Trophoblast cell (in vitro differentiated cells and primary cell): ENCODE measurements around the gene TNFSF15.

Experiments
- DNase-seq, 2 donors: peaks; one replicate each; pipeline ENCODE4 v3.0.0-alpha.2; 2016
- H2AFZ ChIP-seq: 2 replicates; pipeline ENCODE4 v1.6.1; 2013; ENCODE audit warnings: low read length, moderate library complexity, mild to moderate bottlenecking; ENCODE audit not compliant: insufficient read depth, poor library complexity
- H2AK5ac ChIP-seq: 2 replicates; pipeline ENCODE4 v1.6.1; 2013; ENCODE audit warnings: mild to moderate bottlenecking, low read length
- H2BK120ac ChIP-seq: 2 replicates; pipeline ENCODE4 v1.6.1; 2013; ENCODE audit warnings: low read length, mild to moderate bottlenecking, moderate library complexity; ENCODE audit not compliant: insufficient read depth, poor library complexity
- H2BK12ac ChIP-seq: 2 replicates; pipeline ENCODE4 v1.6.1; 2013; ENCODE audit warnings: mild to moderate bottlenecking, low read length, moderate library complexity
- H2BK5ac ChIP-seq: 2 replicates; pipeline ENCODE4 v1.6.1; 2013; ENCODE audit warnings: low read length, low read depth, moderate library complexity, mild to moderate bottlenecking; ENCODE audit not compliant: poor library complexity
- H3K14ac ChIP-seq: 2 replicates; pipeline ENCODE4 v1.6.1; 2013; ENCODE audit warnings: mild to moderate bottlenecking, low read length
- H3K18ac ChIP-seq: 2 replicates; pipeline ENCODE4 v1.6.1; 2013; ENCODE audit warnings: mild to moderate bottlenecking, low read length
- H3K23ac ChIP-seq: 2 replicates; pipeline ENCODE4 v1.6.1; 2013; ENCODE audit warnings: low read length
- H3K27ac ChIP-seq: 2 replicates; pipeline ENCODE4 v1.5.1; 2013; ENCODE audit warnings: low read depth, mild to moderate bottlenecking, inconsistent platforms, low read length, moderate library complexity
- H3K27me3 ChIP-seq: 2 replicates; pipeline ENCODE4 v1.6.1; 2013; ENCODE audit warnings: inconsistent platforms, mild to moderate bottlenecking, low read length, moderate library complexity; ENCODE audit not compliant: insufficient read depth
- H3K36me3 ChIP-seq, 2 experiments: 1 replicate in 1 of 2; 2 replicates in 1 of 2; pipeline ENCODE4 v1.6.1; 2013; ENCODE audit warnings: low read length in 2 of 2, mild to moderate bottlenecking in 2 of 2, moderate library complexity in 1 of 2; ENCODE audit not compliant: insufficient read depth in 2 of 2, control insufficient read depth in 1 of 2
- H3K4ac ChIP-seq: 2 replicates; pipeline ENCODE4 v1.6.1; 2013; ENCODE audit warnings: low read depth, mild to moderate bottlenecking, low read length, moderate library complexity
- H3K4me1 ChIP-seq, 2 experiments: 1 replicate in 1 of 2; 2 replicates in 1 of 2; pipeline ENCODE4 v1.6.1; 2013; ENCODE audit warnings: low read length in 2 of 2, mild to moderate bottlenecking in 2 of 2, moderate library complexity in 1 of 2; ENCODE audit not compliant: insufficient read depth in 2 of 2, control insufficient read depth in 1 of 2
- H3K4me2 ChIP-seq: 2 replicates; pipeline ENCODE4 v1.6.1; 2013; ENCODE audit warnings: inconsistent platforms, mild to moderate bottlenecking, low read length, moderate library complexity
- H3K4me3 ChIP-seq: 2 replicates; pipeline ENCODE4 v1.5.1; 2013; ENCODE audit warnings: mild to moderate bottlenecking, low read depth, low read length, inconsistent platforms
- H3K79me1 ChIP-seq: one replicate; pipeline ENCODE4 v1.6.1; 2013; ENCODE audit warnings: low read length
- H3K79me2 ChIP-seq: 2 replicates; pipeline ENCODE4 v1.6.1; 2013; ENCODE audit warnings: low read length, mild to moderate bottlenecking; ENCODE audit not compliant: control insufficient read depth, insufficient read depth, poor library complexity
- H3K9ac ChIP-seq: 2 replicates; pipeline ENCODE4 v1.6.1; 2013; ENCODE audit warnings: mild to moderate bottlenecking, low read length
- H3K9me3 ChIP-seq: 2 replicates; pipeline ENCODE4 v1.6.1; 2013; ENCODE audit warnings: low read depth, mild to moderate bottlenecking, control low read depth, inconsistent platforms, low read length; ENCODE audit not compliant: insufficient read depth
- H4K12ac ChIP-seq: 2 replicates; pipeline ENCODE4 v1.6.1; 2013; ENCODE audit warnings: low read depth, mild to moderate bottlenecking, low read length, moderate library complexity
- H4K8ac ChIP-seq: 2 replicates; pipeline ENCODE4 v1.6.1; 2013; ENCODE audit warnings: low read depth, mild to moderate bottlenecking, low read length, moderate library complexity
- H4K91ac ChIP-seq: one replicate; pipeline ENCODE4 v1.6.1; 2013; ENCODE audit warnings: low read depth, mild to moderate bottlenecking, low read length, moderate library complexity
- WGBS: extraction: QIAGEN DNeasy Blood & Tissue Kit; methylation state at CpG from one replicate; pipeline ENCODE4 v1.1.7; 2013; ENCODE audit warnings: missing lambda C conversion rate; ENCODE audit not compliant: insufficient read length, insufficient coverage; ENCODE audit errors: extremely low coverage; 5-methylcytosine and 5-hydroxymethylcytosine counted together

Gene TNFSF15

DNA sequence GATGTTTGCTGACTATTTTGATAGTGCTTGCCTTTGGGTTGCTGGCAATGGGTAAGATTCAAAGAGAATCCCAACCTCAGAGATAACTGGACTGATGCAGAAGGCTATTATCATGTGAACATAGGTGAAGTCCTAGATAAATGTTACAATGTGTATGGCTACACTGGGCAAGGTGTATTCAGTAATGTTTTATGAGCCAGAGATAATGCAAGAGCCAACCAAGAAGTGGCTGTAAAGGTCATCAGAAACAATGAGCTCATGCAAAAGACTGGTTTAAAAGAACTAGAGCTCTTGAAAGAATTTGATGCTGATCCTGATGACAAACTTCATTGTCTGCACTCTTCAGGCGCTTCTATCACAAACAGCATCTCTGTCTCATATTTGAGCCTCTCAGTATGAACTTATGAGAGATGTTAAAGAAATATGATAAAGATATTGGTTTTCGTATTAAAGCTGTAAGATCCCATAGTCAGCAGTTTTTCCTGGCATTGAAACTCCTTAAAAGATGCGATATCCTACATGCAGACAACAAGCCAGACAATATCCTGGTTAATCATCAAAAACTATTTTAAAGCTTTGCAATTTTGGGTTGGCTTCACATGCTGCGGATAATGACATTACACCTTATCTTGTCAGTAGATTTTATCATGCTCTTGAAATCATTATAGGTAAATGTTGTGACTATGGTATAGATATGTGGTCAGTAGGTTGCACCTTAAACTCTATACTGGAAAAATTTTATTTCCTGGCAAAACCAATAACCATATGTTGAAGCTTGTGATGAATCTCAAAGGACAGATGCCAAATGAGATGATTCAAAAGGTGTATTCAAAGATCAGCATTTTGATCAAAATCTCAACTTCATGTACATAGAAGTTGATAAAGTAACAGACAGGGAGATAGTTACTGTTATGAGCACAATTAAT, 41.9 kb upstream of the TNFSF15 start:
- Histone ChIP-seq H3K27ac (no peak overlapping the region), H4K91ac (no peak overlapping the region), H4K12ac (no peak overlapping the region), H2BK12ac (no peak overlapping the region), H3K36me3 (no peaks in the 10 kb centered on the region), H3K4ac (no peak overlapping the region), H2BK5ac (no peak overlapping the region), H3K9ac (no peak overlapping the region), H2AK5ac (no peak overlapping the region), H3K4me1 (no peaks in the 10 kb centered on the region), H3K4me3 (no peak overlapping the region), H3K9me3 (no peaks in the 10 kb centered on the region), H3K18ac (no peak overlapping the region), H3K14ac (no peak overlapping the region), H3K23ac (no peak overlapping the region), H3K79me2 (no peaks in the 10 kb centered on the region), H3K4me2 (no peak overlapping the region), H2BK120ac (no peak overlapping the region), H3K79me1 (no peaks in the 10 kb centered on the region), H2AFZ (no peak overlapping the region), H4K8ac (no peak overlapping the region), H3K27me3 (no peaks in the 10 kb centered on the region)
- peak in 1 of 2 donors; percentile 25 for DNase-seq
- WGBS = no CpG with 5 or more reads among the region's 4 CpGs

- H3K79me1 ChIP-seq = no peaks in the 10 kb centered on the region
- no peaks in the 10 kb centered on the region for H3K27me3 ChIP-seq
- H3K9me3 ChIP-seq = no peaks in the 10 kb centered on the region
- WGBS = no CpG with 5 or more reads among the region's 5 CpGs
- H3K79me2 ChIP-seq = no peaks in the 10 kb centered on the region
- no peak overlapping the region for H2AFZ ChIP-seq
- H3K36me3 ChIP-seq = no peaks in the 10 kb centered on the region
- no peak overlapping the region for H2BK120ac ChIP-seq
- no peak overlapping the region for H3K18ac ChIP-seq
- no peak overlapping the region for H3K4ac ChIP-seq
- no peak overlapping the region for H2BK12ac ChIP-seq
- H4K8ac ChIP-seq = no peak overlapping the region
- H3K4me1 ChIP-seq = no peaks in the 10 kb centered on the region
- no peak overlapping the region for H3K4me2 ChIP-seq
- H2AK5ac ChIP-seq = no peak overlapping the region
- DNase-seq = no peak
- H3K27ac ChIP-seq = no peak overlapping the region
- H4K12ac ChIP-seq = no peak overlapping the region
- no peak overlapping the region for H4K91ac ChIP-seq
- no peak overlapping the region for H3K4me3 ChIP-seq
- H2BK5ac ChIP-seq = no peak overlapping the region
- H3K23ac ChIP-seq = no peak overlapping the region
- H3K9ac ChIP-seq = no peak overlapping the region
- no peak overlapping the region for H3K14ac ChIP-seq
Observed at GRCh38 chr9:114845373-114845772, 39.5 kb upstream of the TNFSF15 start.

- Histone ChIP-seq H3K18ac (no peak overlapping the region), H3K36me3 (no peaks in the 10 kb centered on the region), H3K4me2 (no peak overlapping the region), H3K27me3 (no peaks in the 10 kb centered on the region), H3K4me1 (no peaks in the 10 kb centered on the region), H3K27ac (no peak overlapping the region), H3K79me2 (no peaks in the 10 kb centered on the region), H2BK5ac (no peak overlapping the region), H3K79me1 (no peaks in the 10 kb centered on the region), H4K12ac (no peak overlapping the region), H3K9ac (no peak overlapping the region), H2BK12ac (no peak overlapping the region), H3K4ac (no peak overlapping the region), H3K9me3 (peaks cover under 1% of the 10 kb centered on the region), H2AFZ (no peak overlapping the region), H3K14ac (no peak overlapping the region), H3K23ac (no peak overlapping the region), H4K91ac (no peak overlapping the region), H2AK5ac (no peak overlapping the region), H2BK120ac (no peak overlapping the region), H3K4me3 (no peak overlapping the region), H4K8ac (no peak overlapping the region)
- DNase-seq = no peak
- WGBS = no CpG with 5 or more reads among the region's 3 CpGs
Observed at GRCh38 chr9:114844766-114845165, 38.9 kb upstream of the TNFSF15 start.

DNA sequence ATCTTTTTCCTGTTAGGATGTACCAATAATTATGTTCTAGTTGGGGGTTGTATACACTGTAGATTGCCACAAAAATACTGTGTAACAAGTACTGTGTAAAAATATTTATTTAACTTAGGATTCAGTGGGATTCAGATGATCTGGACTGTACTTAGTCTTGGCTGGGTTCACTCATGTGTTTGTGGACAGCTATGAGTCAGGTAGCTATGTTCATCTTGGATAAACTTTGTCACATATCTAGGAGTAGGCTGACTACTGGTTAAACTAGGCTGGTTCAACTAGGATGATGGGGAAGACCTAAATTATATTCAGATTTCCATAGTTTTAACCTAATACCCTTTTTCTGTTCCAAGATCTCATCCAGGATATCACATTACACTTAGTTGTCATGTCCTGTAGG, 32.1 kb upstream of the TNFSF15 start:
- H2BK120ac ChIP-seq = no peak overlapping the region
- no peak overlapping the region for H3K18ac ChIP-seq
- no peak overlapping the region for H2BK12ac ChIP-seq
- DNase-seq = no peak
- no peak overlapping the region for H3K4me2 ChIP-seq
- no peak overlapping the region for H3K14ac ChIP-seq
- no peak overlapping the region for H3K23ac ChIP-seq
- H2AFZ ChIP-seq = no peak overlapping the region
- H4K91ac ChIP-seq = no peak overlapping the region
- H4K8ac ChIP-seq = no peak overlapping the region
- H3K4ac ChIP-seq = no peak overlapping the region
- no peak overlapping the region for H4K12ac ChIP-seq
- H3K27ac ChIP-seq = no peak overlapping the region
- H3K4me3 ChIP-seq = no peak overlapping the region
- H3K9ac ChIP-seq = no peak overlapping the region
- peaks cover 3 to 8% of the 10 kb centered on the region in 2 experiments for H3K4me1 ChIP-seq
- H3K79me1 ChIP-seq = peaks cover 4% of the 10 kb centered on the region
- H3K27me3 ChIP-seq = no peaks in the 10 kb centered on the region
- no peaks in the 10 kb centered on the region for H3K79me2 ChIP-seq
- H3K9me3 ChIP-seq = peaks cover 7% of the 10 kb centered on the region
- no peaks in the 10 kb centered on the region for H3K36me3 ChIP-seq
- no peak overlapping the region for H2AK5ac ChIP-seq
- H2BK5ac ChIP-seq = no peak overlapping the region
